ENCODE measurements around the gene CSMD2. TPM values are rescaled to one million over a fixed set of nuclear protein-coding genes. Genes with fewer than 3 reads are reported as not detected.

The CSMD2 gene
- total and polyA plus RNA-seq, 2 of the 8 experiments (the other 6 are each of a cell fraction or from before 2014, with no cell fraction given) = 7.0 to 14.7 TPM

- Histone ChIP-seq H3K79me1 (ENCODE audit: low read depth, low read length) (no peaks in the 10 kb centered on the region), H4K91ac (replicated peaks; ENCODE audit: insufficient read length, low read length) (no peak overlapping the region), H4K5ac (ENCODE audit: insufficient read length, low read depth, low read length) (no peak overlapping the region), H3K4me1 (replicated peaks in 1 of 4; ENCODE audit: control insufficient read depth in 3 of 4, insufficient read depth in 4 of 4, low read length in 3 of 4) (peaks cover 0 to 6% (median 0%) of the 10 kb centered on the region in 4 experiments; a peak in 2 of 7 replicates), H4K8ac (ENCODE audit: extremely low read depth, insufficient read depth, low read length) (no peak overlapping the region), H3K14ac (ENCODE audit: insufficient read length) (no peak overlapping the region), H3K27me3 (replicated peaks in 1 of 4; ENCODE audit: control insufficient read depth in 3 of 4, extremely low read depth in 1 of 4, insufficient read depth in 3 of 4, low read length in 3 of 4) (no peaks in the 10 kb centered on the region), H2AFZ (ENCODE audit: low read length) (no peak overlapping the region), H2BK120ac (replicated peaks; ENCODE audit: low read depth, low read length) (no peak overlapping the region), H3K9me3 (ENCODE audit: insufficient read depth in 2 of 2, low read depth in 1 of 2, low read length in 1 of 2) (no peaks in the 10 kb centered on the region), H3K23ac (ENCODE audit: insufficient read length) (no peak overlapping the region), H3K9ac (replicated peaks in 1 of 4; ENCODE audit: extremely low read depth in 1 of 4, low read depth in 3 of 4, low read length in 3 of 4) (no peak overlapping the region), H2BK12ac (ENCODE audit: low read depth, low read length) (no peak overlapping the region), H3K18ac (ENCODE audit: extremely low read depth, low read length) (no peak overlapping the region), H2AK5ac (ENCODE audit: low read depth, low read length) (no peak overlapping the region), H3K27ac (ENCODE audit: low read depth, low read length) (no peak overlapping the region), H3K79me2 (ENCODE audit: control insufficient read depth in 1 of 2, insufficient read depth in 2 of 2, low read length in 2 of 2) (no peaks in the 10 kb centered on the region), H4K20me1 (replicated peaks in 1 of 2; ENCODE audit: control insufficient read depth in 1 of 2, insufficient read depth in 2 of 2, low read length in 2 of 2) (peaks cover 0 to 2% of the 10 kb centered on the region in 2 experiments), H2BK5ac (ENCODE audit: low read depth, low read length) (no peak overlapping the region), H3K4me3 (ENCODE audit: extremely low read depth in 1 of 4, insufficient read depth in 2 of 4, low read depth in 3 of 4, low read length in 4 of 4) (no peak overlapping the region), H3K56ac (replicated peaks; ENCODE audit: insufficient read length, low read depth, low read length) (no peak overlapping the region), H3K36me3 (ENCODE audit: control insufficient read depth in 2 of 4, insufficient read depth in 4 of 4, low read length in 3 of 4) (peaks cover 0 to 13% (median 5%) of the 10 kb centered on the region in 4 experiments; a peak in 5 of 8 replicates), H3K4ac (replicated peaks; ENCODE audit: insufficient read length, low read depth, low read length) (no peak overlapping the region), H2BK20ac (ENCODE audit: low read length) (no peak overlapping the region), H2BK15ac (ENCODE audit: low read length) (no peak overlapping the region), H3K4me2 (ENCODE audit: insufficient read depth in 1 of 2, low read depth in 2 of 2, low read length in 2 of 2) (no peak overlapping the region), H3K23me2 (ENCODE audit: low read depth, low read length) (no peaks in the 10 kb centered on the region)
- WGBS, 2 experiments (ENCODE audit: extremely low coverage in 1 of 2, insufficient coverage in 1 of 2, insufficient read length in 1 of 2, insufficient replicate concordance in 2 of 2, low coverage in 1 of 2, low lambda C conversion rate in 2 of 2, missing lambda C conversion rate in 1 of 2) = 83% methylated on average over 1 of the region's 1 CpG; no CpG with 5 or more reads in 1 of the 2 experiments
- DNase-seq (ENCODE audit: low read depth in 1 of 2, low spot score in 2 of 2) = no peak
- CTCF ChIA-PET (ENCODE audit: partially characterized antibody) = interaction anchor here (0.6 to 2.1 kb wide), 10 partner anchors 9 to 686 kb away, joined by 3 to 15 read pairs (median 4); no protein-coding TSS in a partner anchor
- FAIRE-seq = no peak
- no peak for TF ChIP-seq KDM5A (IDR thresholded peaks at IDR 0.05; ENCODE audit: low read length)
- no peak for TF ChIP-seq ATF3 (IDR thresholded peaks at IDR 0.05; ENCODE audit: insufficient read depth, low read depth, low read length)
- TF ChIP-seq BRCA1 (IDR thresholded peaks at IDR 0.05; ENCODE audit: low read depth, low read length) = no peak
- no peak for TF ChIP-seq KDM1A (IDR thresholded peaks at IDR 0.05; ENCODE audit: borderline replicate concordance, low read length)
- no peak for TF ChIP-seq GABPA (IDR thresholded peaks at IDR 0.05; ENCODE audit: borderline replicate concordance, insufficient read depth, low read length)
- no peak for TF ChIP-seq TAF7 (optimal IDR thresholded peaks at IDR 0.05; ENCODE audit: borderline replicate concordance, low read depth, low read length)
- POLR2A ChIA-PET (ENCODE audit: partially characterized antibody) = no interaction called here
Measured at GRCh38 chr1:33736496-33736895, 428.5 kb downstream of the CSMD2 start.
